NK-92 (cell line): ENCODE data around the gene GHRHR.

Source experiments
- DNase-seq: peaks from one replicate; lab custom pipeline; 2025; ENCODE audit not compliant: unreplicated experiment; lab: John Stamatoyannopoulos, UW

GHRHR gene

GRCh38 chr7:30983914-30984247, 20.1 kb downstream of the GHRHR start:
- DNase-seq: no peak

GRCh38 chr7:30984359-30985107, 20.8 kb downstream of the GHRHR start:
- DNase-seq: no peak

GRCh38 chr7:30985756-30986155, 22.0 kb downstream of the GHRHR start:
- no peak for DNase-seq

DNA sequence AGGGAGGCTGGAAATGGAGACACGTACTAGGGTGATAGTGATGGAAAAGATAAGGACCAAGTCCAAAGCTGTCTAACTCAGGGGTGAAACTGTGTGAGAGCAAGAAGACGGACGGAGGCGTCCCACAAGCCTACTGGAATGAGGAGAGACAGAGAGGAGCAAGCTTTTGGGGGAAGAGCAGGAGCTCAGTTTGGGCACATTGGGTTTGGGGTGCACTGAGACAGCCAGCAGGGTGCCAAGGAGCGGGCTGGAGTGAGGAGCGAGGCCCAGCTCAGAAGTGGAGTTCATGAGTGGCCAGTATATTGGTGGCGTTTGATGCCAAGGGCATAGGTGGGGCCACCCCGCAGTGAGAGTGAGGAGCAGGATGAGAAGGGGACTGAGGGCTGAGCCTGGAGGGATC, 22.6 kb downstream of the GHRHR start:
- no peak for DNase-seq

- DNase-seq: no peak
Observed at GRCh38 chr7:30986738-30987137, 23.0 kb downstream of the GHRHR start.

GRCh38 chr7:30987178-30987577, 23.4 kb downstream of the GHRHR start:
- no peak for DNase-seq

GRCh38 chr7:30987936-30988335, 24.2 kb downstream of the GHRHR start:
- DNase-seq: no peak

- no peak for DNase-seq
Observed at GRCh38 chr7:30988351-30989005, 24.7 kb downstream of the GHRHR start.

- DNase-seq: no peak
Observed at GRCh38 chr7:30989008-30989823, 25.5 kb downstream of the GHRHR start.

- DNase-seq: no peak
Observed at GRCh38 chr7:30989824-30990672, 26.3 kb downstream of the GHRHR start.

- DNase-seq: no peak
Observed at GRCh38 chr7:30990673-30991170, 27.0 kb downstream of the GHRHR start.

DNA sequence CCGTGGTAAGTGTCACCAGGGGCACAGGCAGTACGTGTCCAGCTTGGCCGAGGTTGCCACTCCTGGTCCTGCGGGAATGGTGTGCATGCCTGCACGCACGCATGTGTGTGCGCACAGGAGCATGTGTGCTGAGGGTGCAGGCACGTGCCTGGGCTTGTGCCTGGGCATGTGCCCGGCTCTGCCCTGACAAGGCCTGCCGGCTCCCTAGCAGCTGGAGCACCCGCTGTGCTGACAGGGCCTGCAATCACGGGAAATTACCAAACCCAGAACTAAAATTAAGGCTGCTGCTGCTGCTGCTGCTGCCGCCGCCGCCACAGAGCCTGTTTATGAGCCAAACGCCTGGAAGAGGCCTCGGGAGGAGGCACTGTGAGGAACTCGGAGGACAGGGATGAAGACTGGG, 28.7 kb downstream of the GHRHR start:
- DNase-seq: no peak

DNA sequence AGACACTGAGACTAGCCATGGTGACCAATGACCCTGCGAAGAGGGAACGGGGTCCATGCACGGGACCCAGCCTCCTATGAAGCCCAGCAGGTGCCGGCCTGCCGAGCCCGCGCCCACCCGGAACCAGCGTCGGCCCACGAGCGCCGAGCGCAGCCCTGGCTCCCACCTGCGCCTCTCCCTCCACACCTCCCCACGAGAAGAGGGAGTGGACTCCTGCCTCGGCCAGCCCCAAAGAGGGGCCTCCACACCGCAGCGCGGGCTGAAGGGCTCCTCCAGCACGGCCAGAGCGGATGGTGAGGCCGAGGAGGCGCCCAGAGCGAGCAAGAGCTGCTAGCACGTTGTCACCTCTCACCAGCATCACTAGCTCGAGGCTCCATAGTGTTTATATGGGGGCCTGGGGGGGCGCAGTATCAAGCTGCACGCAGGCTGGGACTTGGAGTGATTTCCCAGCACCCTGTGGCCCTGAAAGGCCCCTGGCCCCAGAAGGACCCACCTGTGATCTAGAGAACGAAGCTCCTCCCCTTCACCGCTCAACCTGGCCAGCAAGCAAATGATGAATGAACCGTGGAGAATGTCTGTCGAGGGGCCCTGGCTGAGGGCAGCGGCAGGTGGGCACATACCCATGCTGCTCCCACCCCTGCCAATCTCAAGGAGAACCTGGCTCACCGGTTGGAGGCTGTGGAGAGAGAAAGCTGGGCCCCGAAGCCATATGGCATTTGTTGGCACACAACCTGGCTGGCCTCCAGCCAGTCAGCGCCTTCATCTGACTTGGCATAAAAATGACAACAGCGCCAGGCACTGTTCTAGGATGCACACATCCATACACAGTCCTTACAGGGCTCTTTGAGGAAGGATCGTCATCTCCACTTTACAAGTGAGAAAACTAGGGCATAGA, 30.7 kb downstream of the GHRHR start:
- DNase-seq: no peak

DNA sequence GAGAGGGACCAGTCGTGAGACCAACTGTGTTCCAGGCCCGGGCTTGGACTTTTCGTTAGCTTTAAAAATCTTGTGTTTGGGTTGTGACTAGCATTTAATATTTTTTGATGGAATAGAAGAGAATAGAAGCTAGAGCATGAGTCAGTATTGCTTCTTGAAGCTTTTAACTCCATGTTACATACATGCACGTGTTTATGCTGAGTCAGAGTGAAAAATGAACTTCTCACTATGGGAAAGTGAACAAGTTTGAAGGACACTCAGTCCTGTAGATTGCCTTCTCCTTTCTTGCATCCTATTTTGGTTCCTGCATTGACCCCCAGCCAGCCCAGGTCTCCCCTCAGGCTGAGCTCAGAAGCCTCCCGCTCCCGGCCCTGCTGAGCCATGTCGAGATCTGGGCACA, 31.8 kb downstream of the GHRHR start:
- DNase-seq: no peak

- no peak for DNase-seq
Observed at GRCh38 chr7:30996256-30996655, 32.5 kb downstream of the GHRHR start.

- DNase-seq: no peak
Observed at GRCh38 chr7:30996883-30997282, 33.1 kb downstream of the GHRHR start.

GRCh38 chr7:30997316-30997715, 33.6 kb downstream of the GHRHR start:
- no peak for DNase-seq

DNA sequence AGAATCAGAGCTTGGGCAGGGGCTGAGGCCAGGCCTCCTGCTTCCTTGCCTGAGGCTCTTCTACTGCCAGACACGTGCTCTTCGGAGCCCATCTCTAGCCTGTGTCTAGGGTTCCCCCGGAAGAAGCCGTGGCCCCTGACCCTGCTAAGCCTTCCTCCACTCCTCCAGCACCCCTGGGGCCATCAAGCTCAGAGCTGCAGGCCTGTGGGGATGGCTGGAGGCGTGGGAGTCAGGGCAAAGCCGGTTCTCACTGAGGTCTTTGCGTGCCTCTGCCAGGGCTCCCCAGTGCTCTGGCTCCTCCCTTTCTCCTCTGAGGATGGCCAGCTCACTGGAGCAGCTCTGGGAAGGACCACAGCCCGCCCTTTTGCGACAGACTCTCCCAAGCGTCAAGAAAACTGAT, 34.4 kb downstream of the GHRHR start:
- DNase-seq: no peak

GRCh38 chr7:31000161-31000693, 36.5 kb downstream of the GHRHR start:
- no peak for DNase-seq

DNA sequence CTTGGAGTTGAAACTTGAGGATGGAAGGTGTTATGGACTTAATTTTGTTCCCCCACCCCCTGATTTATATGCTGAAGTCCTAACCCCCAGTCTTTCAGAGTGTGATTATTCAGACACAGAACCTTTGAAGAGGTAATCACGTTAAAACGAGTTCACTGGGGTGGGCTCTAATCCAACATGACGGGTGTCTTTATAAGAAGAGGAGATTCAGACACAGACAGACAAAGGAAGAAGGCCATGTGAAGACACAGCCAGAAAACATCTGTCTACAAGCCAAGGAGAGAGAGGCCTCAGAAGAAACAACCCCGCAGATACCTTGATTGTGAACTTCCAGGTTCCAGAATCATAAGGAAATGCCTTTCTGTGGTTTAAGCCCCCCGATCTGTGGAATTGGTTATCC, 37.0 kb downstream of the GHRHR start:
- no peak for DNase-seq
